Neural cell (in vitro differentiated cells): Measurements from ENCODE around the gene ELANE.

Experiments used
- CTCF ChIP-seq: fragments of 450-650 bp; IDR thresholded peaks from 2 replicates; pipeline ENCODE4 v1.5.1; 2014; ENCODE audit warnings: antibody characterized with exemption, mild to moderate bottlenecking, moderate library complexity; ENCODE audit not compliant: poor library complexity, severe bottlenecking
- EP300 ChIP-seq: fragments of 450-650 bp; conservative IDR thresholded peaks from 2 replicates; pipeline ENCODE4 v1.6.1; 2014; ENCODE audit warnings: antibody characterized with exemption, mild to moderate bottlenecking, moderate library complexity; ENCODE audit not compliant: poor library complexity, severe bottlenecking
- EZH2 ChIP-seq: fragments of 200-600, 300-800 bp; shearing (Covaris generic), sonication (generic); IDR thresholded peaks from 2 replicates; pipeline ENCODE4 v1.6.1; 2014; ENCODE audit warnings: antibody characterized with exemption, low read length, borderline replicate concordance, mild to moderate bottlenecking; ENCODE audit not compliant: insufficient read depth, poor library complexity, severe bottlenecking
- MXI1 ChIP-seq: fragments of 450-650 bp; conservative IDR thresholded peaks from 2 replicates; pipeline ENCODE4 v1.6.1; 2014; ENCODE audit warnings: antibody characterized with exemption, mild to moderate bottlenecking; ENCODE audit not compliant: poor library complexity, severe bottlenecking
- POLR2AphosphoS5 ChIP-seq: IDR thresholded peaks from 2 replicates; pipeline ENCODE4 v1.6.1; 2012
- SMC3 ChIP-seq: fragments of 450-650 bp; conservative IDR thresholded peaks from 2 replicates; pipeline ENCODE4 v1.6.1; 2014; ENCODE audit warnings: antibody characterized with exemption, mild to moderate bottlenecking, moderate library complexity; ENCODE audit not compliant: poor library complexity
- TAF1 ChIP-seq: IDR thresholded peaks from 2 replicates; pipeline ENCODE4 v1.6.1; 2012; ENCODE audit warnings: low read depth
- TF ChIP-seq, protein P1 (sequence below): IDR thresholded peaks from 2 replicates; pipeline ENCODE4 v1.6.1; 2012; ENCODE audit warnings: borderline replicate concordance

- TF ChIP-seq CTCF, result no peak
- no peak for TF ChIP-seq EZH2
- no peak for TF ChIP-seq POLR2AphosphoS5
- no peak for TF ChIP-seq TAF1
- TF ChIP-seq, protein P1, sequence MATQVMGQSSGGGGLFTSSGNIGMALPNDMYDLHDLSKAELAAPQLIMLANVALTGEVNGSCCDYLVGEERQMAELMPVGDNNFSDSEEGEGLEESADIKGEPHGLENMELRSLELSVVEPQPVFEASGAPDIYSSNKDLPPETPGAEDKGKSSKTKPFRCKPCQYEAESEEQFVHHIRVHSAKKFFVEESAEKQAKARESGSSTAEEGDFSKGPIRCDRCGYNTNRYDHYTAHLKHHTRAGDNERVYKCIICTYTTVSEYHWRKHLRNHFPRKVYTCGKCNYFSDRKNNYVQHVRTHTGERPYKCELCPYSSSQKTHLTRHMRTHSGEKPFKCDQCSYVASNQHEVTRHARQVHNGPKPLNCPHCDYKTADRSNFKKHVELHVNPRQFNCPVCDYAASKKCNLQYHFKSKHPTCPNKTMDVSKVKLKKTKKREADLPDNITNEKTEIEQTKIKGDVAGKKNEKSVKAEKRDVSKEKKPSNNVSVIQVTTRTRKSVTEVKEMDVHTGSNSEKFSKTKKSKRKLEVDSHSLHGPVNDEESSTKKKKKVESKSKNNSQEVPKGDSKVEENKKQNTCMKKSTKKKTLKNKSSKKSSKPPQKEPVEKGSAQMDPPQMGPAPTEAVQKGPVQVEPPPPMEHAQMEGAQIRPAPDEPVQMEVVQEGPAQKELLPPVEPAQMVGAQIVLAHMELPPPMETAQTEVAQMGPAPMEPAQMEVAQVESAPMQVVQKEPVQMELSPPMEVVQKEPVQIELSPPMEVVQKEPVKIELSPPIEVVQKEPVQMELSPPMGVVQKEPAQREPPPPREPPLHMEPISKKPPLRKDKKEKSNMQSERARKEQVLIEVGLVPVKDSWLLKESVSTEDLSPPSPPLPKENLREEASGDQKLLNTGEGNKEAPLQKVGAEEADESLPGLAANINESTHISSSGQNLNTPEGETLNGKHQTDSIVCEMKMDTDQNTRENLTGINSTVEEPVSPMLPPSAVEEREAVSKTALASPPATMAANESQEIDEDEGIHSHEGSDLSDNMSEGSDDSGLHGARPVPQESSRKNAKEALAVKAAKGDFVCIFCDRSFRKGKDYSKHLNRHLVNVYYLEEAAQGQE, result no peak
- TF ChIP-seq SMC3, result no peak
- TF ChIP-seq MXI1, result no peak
- TF ChIP-seq EP300, result no peak
Measured at GRCh38 chr19:897442-898039, 45.4 kb downstream of the ELANE start.
